ENCODE data around the gene SPEF2.
"Not testable (repeated sequence)": the region's sequence is repeated elsewhere in the genome, so short reads cannot be mapped to it uniquely, and the experiment has no call there.

The SPEF2 gene

GRCh38 chr5:35656721-35657120, 39.1 kb downstream of the SPEF2 start:
- DNase-seq = no peak

DNA sequence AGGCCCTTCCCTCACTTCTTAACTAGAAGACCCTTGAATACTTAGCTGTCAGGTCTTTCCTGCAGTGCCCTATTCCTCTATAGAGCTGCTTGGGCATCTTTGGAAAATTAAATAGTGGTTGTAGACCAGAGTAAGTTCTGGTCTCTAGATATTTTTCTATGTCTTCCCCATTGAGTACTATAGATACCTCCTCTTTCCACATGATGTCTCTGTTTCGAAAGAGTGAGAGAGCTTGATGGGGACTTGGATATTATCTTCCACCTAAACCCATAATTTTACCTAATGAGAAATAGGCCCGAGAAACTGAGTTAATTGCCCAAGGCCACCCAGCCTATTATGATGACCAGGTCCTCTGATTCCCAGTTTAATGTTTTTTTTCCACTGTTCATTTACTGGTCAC, 40.2 kb downstream of the SPEF2 start:
- no peak for DNase-seq

DNA sequence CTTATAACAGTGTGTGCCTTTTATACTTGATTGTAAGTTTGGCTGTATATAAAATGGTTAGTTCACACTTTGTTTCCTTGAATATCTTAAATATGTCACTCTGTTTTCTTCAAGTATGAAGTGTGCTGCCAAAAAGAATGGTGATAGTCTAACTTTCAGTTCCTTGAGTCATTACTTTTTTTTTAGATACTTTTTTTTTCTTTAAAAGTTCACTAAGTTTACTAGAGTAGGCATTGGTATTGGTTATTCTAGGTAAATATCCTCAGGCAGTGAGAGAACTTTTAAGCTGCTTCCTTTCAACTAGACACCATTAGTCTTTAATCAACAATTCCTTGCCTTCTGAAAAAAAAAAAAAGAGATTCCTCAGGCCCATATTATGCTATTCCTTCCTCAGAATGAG, 41.9 kb downstream of the SPEF2 start:
- no peak for DNase-seq

- no peak for DNase-seq
Measured at GRCh38 chr5:35660451-35660850, 42.8 kb downstream of the SPEF2 start.

- DNase-seq = no peak
Measured at GRCh38 chr5:35664584-35664983, 46.9 kb downstream of the SPEF2 start.

DNA sequence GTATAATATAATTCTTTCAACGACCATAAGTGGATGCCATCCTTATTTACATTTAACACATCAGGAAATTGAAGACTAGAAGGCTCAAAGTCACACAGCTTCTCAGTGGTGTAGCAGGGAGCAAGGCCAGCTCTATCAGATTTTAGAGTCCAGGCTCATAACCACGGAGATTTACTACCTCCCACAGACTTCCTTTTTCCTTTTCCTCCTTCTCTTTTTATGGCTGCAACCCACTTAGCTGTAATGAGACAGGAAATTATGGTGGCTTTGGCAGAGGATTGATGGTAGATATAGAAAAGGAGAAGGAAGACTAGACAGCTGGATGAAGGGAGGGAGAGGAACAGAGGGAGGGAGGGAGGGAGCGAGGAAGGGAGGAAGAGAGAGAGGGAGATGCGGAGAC, 47.4 kb downstream of the SPEF2 start:
- DNase-seq = no peak

DNA sequence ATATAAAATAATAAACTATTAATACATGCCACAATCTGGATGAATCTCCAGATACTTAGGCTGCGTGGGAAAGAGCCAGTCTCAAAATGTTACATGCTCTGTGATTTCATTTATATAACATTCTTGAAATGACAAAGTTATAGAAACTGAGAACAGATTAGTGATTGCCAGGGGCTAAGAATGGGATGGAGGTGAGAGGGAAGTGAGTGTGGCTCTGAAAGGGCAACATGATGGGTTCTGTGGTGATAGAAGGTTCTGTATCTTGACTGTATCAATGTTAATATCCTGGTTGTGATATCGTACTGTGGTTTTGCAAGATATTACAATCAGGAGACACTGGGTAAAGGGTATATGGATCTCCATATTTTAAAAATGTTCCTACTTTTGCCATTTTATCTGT, 50.7 kb downstream of the SPEF2 start:
- peak; percentile 14 for DNase-seq

GRCh38 chr5:35668794-35669193, 51.1 kb downstream of the SPEF2 start:
- DNase-seq = no peak

DNA sequence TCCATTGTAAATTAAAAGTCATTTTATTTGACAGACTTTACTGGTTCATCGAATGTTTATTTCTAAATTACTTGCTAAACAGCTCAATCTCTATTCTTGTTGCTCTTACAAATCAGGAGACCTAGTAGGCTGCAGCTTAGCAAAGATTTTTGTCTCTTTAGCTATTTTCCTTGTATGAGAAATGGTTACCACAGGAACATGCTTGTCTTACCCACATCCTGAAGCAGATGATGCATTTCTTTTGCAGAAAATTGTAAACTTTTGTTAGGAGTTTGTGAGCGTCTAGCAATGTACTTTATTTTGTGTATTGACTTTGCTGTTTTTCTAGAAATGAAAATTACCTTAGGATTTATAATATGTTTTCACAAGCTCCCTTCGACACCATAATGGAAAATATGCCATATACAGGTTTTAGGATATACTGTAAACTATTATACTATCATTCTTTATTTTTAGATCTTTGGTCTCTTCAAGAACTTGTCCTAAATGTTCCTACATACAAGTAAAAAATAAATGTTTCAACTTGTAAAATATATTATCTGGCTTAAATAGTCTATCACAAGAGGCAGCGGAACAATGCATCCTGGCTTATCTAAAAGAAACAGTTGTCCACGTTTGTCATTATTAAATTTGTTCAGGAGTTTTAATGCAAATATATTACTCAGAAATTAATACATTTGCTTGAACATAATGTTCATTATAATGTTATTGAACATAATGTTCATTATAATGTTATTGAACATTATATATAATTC, 54.1 kb downstream of the SPEF2 start:
- no peak for DNase-seq

GRCh38 chr5:35672296-35672655, 54.6 kb downstream of the SPEF2 start:
- not testable (repeated sequence) for DNase-seq

DNA sequence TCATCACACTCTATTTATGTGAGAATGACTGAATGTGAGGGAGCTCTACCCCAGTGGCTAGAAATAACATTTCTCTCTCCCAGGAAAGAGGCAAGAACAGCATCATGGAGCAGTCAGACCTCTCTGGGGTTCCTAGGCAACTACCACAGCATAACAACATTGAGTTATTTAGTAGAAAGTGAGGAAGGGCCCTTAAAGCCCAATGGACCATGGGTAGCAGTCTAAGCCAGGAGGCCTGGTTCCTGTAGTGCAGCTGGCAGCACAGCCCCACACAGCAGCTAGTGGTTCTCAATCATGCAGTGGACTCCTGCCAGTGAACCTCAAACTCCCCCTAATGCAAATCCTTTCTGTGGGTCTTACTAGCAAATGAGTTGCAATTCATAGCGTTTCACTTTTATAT, 55.3 kb downstream of the SPEF2 start:
- DNase-seq = peak; percentile 25

DNA sequence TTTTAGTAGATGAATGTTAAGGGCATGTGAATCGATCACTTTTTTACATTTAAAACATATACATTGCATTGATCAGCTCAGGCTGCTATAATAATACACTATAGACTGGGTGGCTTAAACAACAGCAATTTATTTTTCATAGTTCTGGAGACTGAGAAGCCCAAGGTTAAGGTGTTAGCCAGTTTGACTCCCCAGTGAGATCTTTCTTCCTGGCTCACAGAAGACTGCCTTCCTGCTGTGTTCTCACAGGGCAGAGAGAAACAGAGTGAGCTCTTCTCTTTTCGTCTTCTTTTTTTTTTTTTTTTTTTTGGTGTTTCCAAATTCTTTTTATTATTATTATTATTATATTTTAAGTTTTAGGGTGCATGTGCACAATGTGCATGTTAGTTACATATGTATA, 56.4 kb downstream of the SPEF2 start:
- DNase-seq = no peak

- no peak for DNase-seq
Measured at GRCh38 chr5:35675392-35675791, 57.7 kb downstream of the SPEF2 start.

DNA sequence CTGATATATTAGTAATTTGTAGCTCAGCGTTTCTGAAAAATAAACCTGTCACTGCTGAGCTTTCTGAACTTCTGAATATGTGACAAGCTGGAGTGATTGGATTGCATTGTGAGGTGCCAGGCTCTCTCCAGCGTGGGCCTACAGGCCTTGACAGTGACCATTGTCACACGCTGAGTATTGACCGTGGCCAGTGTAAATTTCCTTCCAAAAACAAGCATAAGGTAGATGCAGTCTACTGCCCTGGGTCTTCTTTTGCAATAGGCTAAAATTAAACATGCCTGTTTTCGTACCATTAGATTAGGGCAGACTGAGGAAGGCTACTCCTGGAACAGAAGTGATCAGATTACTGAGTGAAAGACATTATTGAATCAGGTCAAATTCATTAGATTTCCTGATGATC, 60.2 kb downstream of the SPEF2 start:
- DNase-seq = no peak

DNA sequence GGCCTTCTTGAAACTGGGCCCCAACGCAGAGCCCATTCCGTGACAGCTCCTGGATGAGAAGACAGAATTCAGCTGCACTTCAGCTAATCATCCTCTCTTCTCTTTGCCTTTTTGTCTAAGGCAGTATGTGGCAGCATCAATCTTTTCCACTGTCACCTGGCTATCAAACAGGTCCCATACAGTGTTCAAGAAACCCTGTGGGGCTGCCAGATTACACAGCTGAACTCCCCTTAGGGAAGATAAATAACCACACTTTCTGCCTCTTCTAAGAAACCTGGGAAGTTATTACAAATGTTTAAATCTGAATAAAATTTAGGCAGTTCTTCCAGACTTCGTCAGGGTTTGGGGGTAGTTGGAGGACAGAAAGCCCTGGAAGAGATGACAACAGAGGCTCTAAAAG, 61.0 kb downstream of the SPEF2 start:
- DNase-seq = no peak

DNA sequence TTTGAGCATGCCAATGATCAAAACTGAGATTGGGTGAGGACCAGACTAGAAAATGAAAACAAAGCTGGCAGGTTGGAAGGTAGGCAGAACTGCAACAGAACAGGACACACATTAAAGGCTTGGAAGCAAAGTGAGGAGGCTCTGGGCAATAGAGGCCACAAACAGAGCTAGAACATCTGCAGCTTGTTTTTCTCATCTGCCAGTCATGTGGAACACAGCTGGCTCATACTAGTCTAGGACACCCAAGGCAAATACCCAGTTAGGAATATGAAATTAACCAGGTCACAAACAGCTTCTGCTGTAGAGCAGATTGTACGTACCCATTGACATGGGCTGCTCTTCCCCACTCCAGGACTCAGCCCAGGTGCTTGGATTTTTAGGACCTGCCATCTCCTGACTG, 61.7 kb downstream of the SPEF2 start:
- DNase-seq = no peak

DNA sequence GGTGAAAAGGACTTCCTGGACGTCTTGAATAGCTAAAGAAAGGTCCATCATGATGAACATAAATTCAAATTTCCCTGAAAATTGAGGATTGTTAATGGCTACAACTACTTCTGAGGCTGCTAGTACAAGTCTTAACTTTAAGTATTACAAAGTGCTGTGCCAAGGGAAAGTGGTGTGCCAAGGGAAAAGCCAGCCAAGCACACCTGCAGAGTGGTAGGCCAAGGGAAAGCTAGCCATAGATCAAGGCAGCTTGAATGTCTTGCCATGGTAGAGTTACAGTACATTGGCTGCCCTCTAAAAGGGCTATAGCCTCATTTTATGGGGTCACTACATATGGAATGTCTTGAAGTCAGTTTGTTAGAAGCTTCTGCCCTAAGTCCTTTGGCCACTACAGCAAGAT, 64.2 kb downstream of the SPEF2 start:
- DNase-seq = no peak

DNA sequence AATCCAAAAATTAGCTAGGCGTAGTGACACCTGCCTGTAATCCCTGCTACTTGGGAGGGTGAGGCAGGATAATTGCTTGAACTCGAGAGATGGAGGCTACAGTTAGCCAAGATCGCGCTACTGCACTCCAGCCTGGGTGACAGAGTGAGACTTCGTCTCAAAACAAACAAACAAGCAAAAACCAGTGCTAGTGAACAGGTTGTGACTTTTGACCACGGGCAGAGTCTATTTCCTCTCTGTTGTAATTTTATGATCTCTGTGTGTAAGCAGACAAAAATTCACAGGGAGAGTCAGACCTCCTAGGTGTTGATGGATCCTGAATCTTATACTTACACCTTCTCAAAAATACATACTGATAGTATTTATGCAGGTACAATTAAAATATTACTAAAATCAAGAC, 65.8 kb downstream of the SPEF2 start:
- DNase-seq = no peak

- DNase-seq = no peak
Measured at GRCh38 chr5:35685161-35685560, 67.5 kb downstream of the SPEF2 start.

DNA sequence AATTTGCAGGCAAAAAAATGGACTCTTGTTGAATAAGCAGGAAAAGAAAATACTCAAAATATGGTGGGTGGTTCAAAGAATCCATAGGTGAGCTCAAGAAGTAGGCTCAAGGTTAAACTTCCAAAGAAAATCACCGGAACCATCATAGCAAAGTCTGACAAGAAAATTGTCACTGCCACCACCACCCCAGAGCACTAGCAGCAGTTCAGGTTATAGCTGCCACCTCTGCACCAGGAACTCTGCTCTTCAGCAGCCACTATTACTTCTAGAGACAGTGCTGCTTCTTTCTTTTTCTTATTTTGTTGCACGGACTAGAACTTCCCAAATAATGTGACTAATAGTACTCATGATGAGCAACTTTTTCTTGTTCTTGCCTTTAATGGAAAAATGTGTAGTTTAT, 70.3 kb downstream of the SPEF2 start:
- no peak for DNase-seq

DNA sequence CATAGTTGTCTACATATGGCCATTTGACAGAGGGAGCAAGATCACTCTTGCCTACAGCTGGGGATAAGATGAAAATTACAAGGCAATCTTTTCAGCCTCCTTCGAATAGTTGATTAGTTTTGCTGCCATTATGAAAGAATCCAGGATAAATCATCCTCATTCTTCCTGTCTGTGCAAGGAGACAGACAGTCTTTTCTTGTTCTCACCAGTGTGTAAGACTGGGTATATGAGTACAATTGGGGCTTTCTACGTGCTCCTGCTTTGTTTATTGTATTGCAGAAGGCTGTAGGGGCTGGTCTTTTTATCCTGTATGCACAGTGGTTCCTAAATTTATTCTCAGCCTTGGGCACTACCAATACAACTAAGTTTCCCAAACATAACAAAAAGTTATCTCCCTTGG, 76.8 kb downstream of the SPEF2 start:
- no peak for DNase-seq

- no peak for DNase-seq
Measured at GRCh38 chr5:35698047-35698808, 80.6 kb downstream of the SPEF2 start.

- no peak for DNase-seq
Measured at GRCh38 chr5:35707659-35708058, 90.0 kb downstream of the SPEF2 start.

GRCh38 chr5:35709688-35710087, 92.0 kb downstream of the SPEF2 start:
- no peak for DNase-seq

GRCh38 chr5:35717718-35718117, 100.1 kb downstream of the SPEF2 start:
- DNase-seq = no peak

Measured in stimulated activated CD4-positive, alpha-beta T cell treated with anti-CD3 and anti-CD28 coated beads, Interleukin-4, amount 100 ng/mL, for 24 hours (primary cell).